ENCODE measurements around the gene PTPRN2.

DNA sequence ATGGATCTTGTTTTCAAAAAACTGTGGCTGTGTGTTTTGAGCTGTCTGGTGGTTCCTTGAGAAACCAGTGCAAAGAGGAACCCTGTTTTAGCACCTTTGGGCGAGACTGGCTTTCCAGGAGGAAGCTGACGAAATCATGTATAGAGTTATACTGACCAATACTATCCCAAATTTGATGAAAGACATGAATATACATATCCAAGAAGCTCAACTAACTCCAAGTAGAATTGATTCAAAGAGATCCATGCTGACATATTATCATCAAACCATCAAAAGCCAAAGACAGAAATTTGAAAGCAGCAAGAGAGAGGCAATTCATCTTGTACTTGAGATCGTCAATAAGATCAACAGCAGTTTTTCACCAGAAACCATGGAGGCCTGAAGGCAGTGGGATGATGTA, 640.1 kb downstream of the PTPRN2 start:
- TF ChIP-seq, protein P1, sequence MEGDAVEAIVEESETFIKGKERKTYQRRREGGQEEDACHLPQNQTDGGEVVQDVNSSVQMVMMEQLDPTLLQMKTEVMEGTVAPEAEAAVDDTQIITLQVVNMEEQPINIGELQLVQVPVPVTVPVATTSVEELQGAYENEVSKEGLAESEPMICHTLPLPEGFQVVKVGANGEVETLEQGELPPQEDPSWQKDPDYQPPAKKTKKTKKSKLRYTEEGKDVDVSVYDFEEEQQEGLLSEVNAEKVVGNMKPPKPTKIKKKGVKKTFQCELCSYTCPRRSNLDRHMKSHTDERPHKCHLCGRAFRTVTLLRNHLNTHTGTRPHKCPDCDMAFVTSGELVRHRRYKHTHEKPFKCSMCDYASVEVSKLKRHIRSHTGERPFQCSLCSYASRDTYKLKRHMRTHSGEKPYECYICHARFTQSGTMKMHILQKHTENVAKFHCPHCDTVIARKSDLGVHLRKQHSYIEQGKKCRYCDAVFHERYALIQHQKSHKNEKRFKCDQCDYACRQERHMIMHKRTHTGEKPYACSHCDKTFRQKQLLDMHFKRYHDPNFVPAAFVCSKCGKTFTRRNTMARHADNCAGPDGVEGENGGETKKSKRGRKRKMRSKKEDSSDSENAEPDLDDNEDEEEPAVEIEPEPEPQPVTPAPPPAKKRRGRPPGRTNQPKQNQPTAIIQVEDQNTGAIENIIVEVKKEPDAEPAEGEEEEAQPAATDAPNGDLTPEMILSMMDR (IDR thresholded peaks at IDR 0.05), result no peak
- no peak for TF ChIP-seq POLR2A (IDR thresholded peaks at IDR 0.05)
